ENCODE results near the gene APLP1. TPM values are rescaled to one million over a fixed set of nuclear protein-coding genes. Genes with fewer than 3 reads are reported as not detected.

The APLP1 gene
- total RNA-seq, 1 donor from 2014 or later, result 1.5 TPM

- Histone ChIP-seq H3K9me3 (no peaks in the 10 kb centered on the region), H3K27me3 (peaks cover 9% of the 10 kb centered on the region), H3K4me3 (no peak overlapping the region), H3K4me1 (peaks cover 22% of the 10 kb centered on the region), H3K36me3 (no peaks in the 10 kb centered on the region), H3K27ac (no peak overlapping the region)
- intact Hi-C loops (cut with DNase I), result no loop called here
- TF ChIP-seq POLR2A (IDR thresholded peaks at IDR 0.05), result no peak
- TF ChIP-seq POLR2AphosphoS5 (IDR thresholded peaks at IDR 0.05; ENCODE audit: insufficient read depth in 1 of 2, low read depth in 1 of 2), result no peak
- TF ChIP-seq CTCF (IDR thresholded peaks at IDR 0.05), result no peak
- DNase-seq (ENCODE audit: extremely low spot score in 2 of 2), result no peak
Observed at GRCh38 chr19:35847911-35848310, 20.5 kb upstream of the APLP1 start.

GRCh38 chr19:35848486-35848885, 19.9 kb upstream of the APLP1 start:
- Histone ChIP-seq H3K27ac (no peak overlapping the region), H3K9me3 (no peaks in the 10 kb centered on the region), H3K36me3 (no peaks in the 10 kb centered on the region), H3K4me1 (peaks cover 22% of the 10 kb centered on the region), H3K27me3 (peaks cover 9% of the 10 kb centered on the region), H3K4me3 (no peak overlapping the region)
- no peak for DNase-seq (ENCODE audit: extremely low spot score in 2 of 2)
- intact Hi-C loops (cut with DNase I), result no loop called here
- TF ChIP-seq CTCF (IDR thresholded peaks at IDR 0.05) (no peak), POLR2AphosphoS5 (IDR thresholded peaks at IDR 0.05; ENCODE audit: insufficient read depth in 1 of 2, low read depth in 1 of 2) (no peak), POLR2A (IDR thresholded peaks at IDR 0.05) (no peak)

- H3K27ac ChIP-seq, result no peak overlapping the region
- no peak for DNase-seq (ENCODE audit: extremely low spot score in 2 of 2)
- TF ChIP-seq POLR2AphosphoS5 (IDR thresholded peaks at IDR 0.05; ENCODE audit: insufficient read depth in 1 of 2, low read depth in 1 of 2) (no peak), CTCF (IDR thresholded peaks at IDR 0.05) (no peak), POLR2A (IDR thresholded peaks at IDR 0.05) (no peak)
- H3K9me3 ChIP-seq, result no peaks in the 10 kb centered on the region
- H3K27me3 ChIP-seq, result peaks cover 9% of the 10 kb centered on the region
- intact Hi-C loops (cut with DNase I), result no loop called here
- no peak overlapping the region for H3K4me3 ChIP-seq
- peaks cover 19% of the 10 kb centered on the region for H3K4me1 ChIP-seq
- H3K36me3 ChIP-seq, result no peaks in the 10 kb centered on the region
Observed at GRCh38 chr19:35848919-35849505, 19.4 kb upstream of the APLP1 start.

- intact Hi-C loops (cut with DNase I), result no loop called here
- Histone ChIP-seq H3K4me1 (peaks cover 6% of the 10 kb centered on the region), H3K9me3 (no peaks in the 10 kb centered on the region), H3K27me3 (peaks cover 5% of the 10 kb centered on the region), H3K4me3 (no peak overlapping the region), H3K36me3 (no peaks in the 10 kb centered on the region), H3K27ac (no peak overlapping the region)
- DNase-seq (ENCODE audit: extremely low spot score in 2 of 2), result no peak
- TF ChIP-seq CTCF (IDR thresholded peaks at IDR 0.05) (no peak), POLR2AphosphoS5 (IDR thresholded peaks at IDR 0.05; ENCODE audit: insufficient read depth in 1 of 2, low read depth in 1 of 2) (no peak), POLR2A (IDR thresholded peaks at IDR 0.05) (no peak)
Observed at GRCh38 chr19:35851213-35852028, 17.0 kb upstream of the APLP1 start.
